Measurements from ENCODE around the gene LECT2.

Gene LECT2

DNA sequence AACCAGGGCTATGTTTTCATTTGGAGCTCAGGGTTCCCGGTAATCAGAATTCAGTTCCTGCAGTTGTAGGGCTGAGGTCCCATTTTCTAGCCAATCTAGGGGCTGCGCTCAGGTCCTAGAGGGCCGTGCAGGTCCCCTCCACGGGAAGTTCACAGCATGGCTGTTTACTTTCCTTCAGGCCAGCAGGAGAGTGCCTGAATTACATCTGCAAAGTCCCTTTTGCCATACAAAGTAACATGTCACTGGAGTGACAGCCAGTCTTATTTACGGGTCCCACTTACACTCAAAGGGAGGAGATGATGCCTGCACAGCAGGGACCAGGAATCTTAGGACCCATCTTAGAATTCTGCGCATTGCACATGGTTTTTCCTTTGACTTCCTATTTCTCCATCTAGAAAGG, 44.1 kb upstream of the LECT2 start:
- Histone ChIP-seq H2AFZ (ENCODE audit: low read length) (no peak overlapping the region), H3K9me2 (replicated peaks; ENCODE audit: insufficient read depth, low read length) (no peaks in the 10 kb centered on the region), H3K9me3 (replicated peaks; ENCODE audit: insufficient read depth, low read length) (no peaks in the 10 kb centered on the region), H3K27me3 (replicated peaks; ENCODE audit: insufficient read depth, low read length) (no peaks in the 10 kb centered on the region), H3K79me2 (ENCODE audit: low read length) (no peaks in the 10 kb centered on the region), H3K4me3 (ENCODE audit: low read length) (no peak overlapping the region), H3K4me2 (ENCODE audit: low read depth, low read length) (no peak overlapping the region), H3F3A (ENCODE audit: insufficient read depth, low read length) (no peaks in the 10 kb centered on the region), H3K9ac (ENCODE audit: low read length) (no peak overlapping the region), H4K20me1 (ENCODE audit: insufficient read depth, low read length) (no peaks in the 10 kb centered on the region), H3K36me3 (replicated peaks; ENCODE audit: insufficient read depth, low read length) (no peaks in the 10 kb centered on the region), H3K4me1 (ENCODE audit: low read length) (no peaks in the 10 kb centered on the region), H3K27ac (ENCODE audit: low read length) (no peak overlapping the region)
- no peak for TF ChIP-seq EZH2phosphoT487 (IDR thresholded peaks at IDR 0.05; ENCODE audit: low read length)
- TF ChIP-seq CTCF (IDR thresholded peaks at IDR 0.05; ENCODE audit: low read length): no peak
- no peak for TF ChIP-seq EZH2 (optimal IDR thresholded peaks at IDR 0.05; ENCODE audit: low read depth, low read length)
- DNase-seq: no peak

DNA sequence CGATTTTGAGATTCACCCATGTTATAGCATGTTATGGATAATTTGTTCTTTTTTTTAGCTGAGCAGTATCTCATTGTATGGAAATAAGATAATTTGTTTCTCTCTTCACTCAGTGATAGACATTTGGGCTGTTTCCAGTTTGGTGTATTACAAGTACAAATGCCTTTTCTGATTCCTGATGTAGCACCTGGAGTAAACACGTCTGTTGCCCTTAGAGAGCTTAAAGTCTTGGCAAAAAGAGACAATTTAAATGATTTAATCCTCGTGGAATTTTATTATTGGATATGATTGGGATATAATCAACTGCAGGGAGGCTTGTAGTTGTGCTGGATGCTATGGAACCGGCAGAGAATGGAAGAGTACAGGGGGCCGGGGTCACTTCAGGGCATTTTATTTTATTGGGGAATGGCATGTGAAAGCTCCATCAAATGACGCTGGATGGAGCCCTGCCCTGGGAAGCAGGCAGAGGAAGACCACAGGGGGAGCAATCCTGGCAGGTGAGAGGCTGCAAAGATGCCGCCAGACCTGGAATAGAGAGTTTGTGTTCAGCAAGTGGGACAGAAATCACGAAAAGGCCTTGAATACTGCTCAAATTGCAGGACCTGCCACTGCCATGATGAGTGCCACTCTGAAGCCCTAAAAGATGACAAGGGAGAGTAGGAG, 43.0 kb upstream of the LECT2 start:
- no peak for DNase-seq
- TF ChIP-seq EZH2phosphoT487 (IDR thresholded peaks at IDR 0.05; ENCODE audit: low read length) (no peak), CTCF (IDR thresholded peaks at IDR 0.05; ENCODE audit: low read length) (no peak), EZH2 (optimal IDR thresholded peaks at IDR 0.05; ENCODE audit: low read depth, low read length) (no peak)
- H3F3A ChIP-seq (ENCODE audit: insufficient read depth, low read length): no peaks in the 10 kb centered on the region
- no peaks in the 10 kb centered on the region for H3K9me2 ChIP-seq (replicated peaks; ENCODE audit: insufficient read depth, low read length)
- H4K20me1 ChIP-seq (ENCODE audit: insufficient read depth, low read length): no peaks in the 10 kb centered on the region
- no peaks in the 10 kb centered on the region for H3K27me3 ChIP-seq (replicated peaks; ENCODE audit: insufficient read depth, low read length)
- no peak overlapping the region for H3K4me3 ChIP-seq (ENCODE audit: low read length)
- H3K27ac ChIP-seq (ENCODE audit: low read length): no peak overlapping the region
- H3K9me3 ChIP-seq (replicated peaks; ENCODE audit: insufficient read depth, low read length): no peaks in the 10 kb centered on the region
- H3K79me2 ChIP-seq (ENCODE audit: low read length): no peaks in the 10 kb centered on the region
- no peaks in the 10 kb centered on the region for H3K36me3 ChIP-seq (replicated peaks; ENCODE audit: insufficient read depth, low read length)
- no peak overlapping the region for H3K4me2 ChIP-seq (ENCODE audit: low read depth, low read length)
- no peak overlapping the region for H2AFZ ChIP-seq (ENCODE audit: low read length)
- no peak overlapping the region for H3K9ac ChIP-seq (ENCODE audit: low read length)
- H3K4me1 ChIP-seq (ENCODE audit: low read length): no peaks in the 10 kb centered on the region

- Histone ChIP-seq H3K9me3 (replicated peaks; ENCODE audit: insufficient read depth, low read length) (no peaks in the 10 kb centered on the region), H3K27me3 (replicated peaks; ENCODE audit: insufficient read depth, low read length) (no peaks in the 10 kb centered on the region), H3K4me1 (ENCODE audit: low read length) (no peaks in the 10 kb centered on the region), H3K79me2 (ENCODE audit: low read length) (no peaks in the 10 kb centered on the region), H4K20me1 (ENCODE audit: insufficient read depth, low read length) (no peaks in the 10 kb centered on the region), H3K9me2 (replicated peaks; ENCODE audit: insufficient read depth, low read length) (no peaks in the 10 kb centered on the region), H3K36me3 (replicated peaks; ENCODE audit: insufficient read depth, low read length) (no peaks in the 10 kb centered on the region), H2AFZ (ENCODE audit: low read length) (no peak overlapping the region), H3K4me2 (ENCODE audit: low read depth, low read length) (no peak overlapping the region), H3K27ac (ENCODE audit: low read length) (no peak overlapping the region), H3K9ac (ENCODE audit: low read length) (no peak overlapping the region), H3K4me3 (ENCODE audit: low read length) (no peak overlapping the region), H3F3A (ENCODE audit: insufficient read depth, low read length) (no peaks in the 10 kb centered on the region)
- TF ChIP-seq EZH2phosphoT487 (IDR thresholded peaks at IDR 0.05; ENCODE audit: low read length): no peak
- TF ChIP-seq CTCF (IDR thresholded peaks at IDR 0.05; ENCODE audit: low read length): no peak
- no peak for TF ChIP-seq EZH2 (optimal IDR thresholded peaks at IDR 0.05; ENCODE audit: low read depth, low read length)
- no peak for DNase-seq
These were observed 41.8 kb upstream of the LECT2 start for GRCh38 chr5:135996611-135997010.

All from MM.1S (cell line).